IPS-NIHi7 (cell line): ENCODE results near the gene MEGF6.

Experiments
- DNase-seq: peaks from one replicate; pipeline ENCODE4 v3.0.0; 2012; ENCODE audit warnings: mixed read lengths; ENCODE audit errors: extremely low spot score

Gene MEGF6

DNA sequence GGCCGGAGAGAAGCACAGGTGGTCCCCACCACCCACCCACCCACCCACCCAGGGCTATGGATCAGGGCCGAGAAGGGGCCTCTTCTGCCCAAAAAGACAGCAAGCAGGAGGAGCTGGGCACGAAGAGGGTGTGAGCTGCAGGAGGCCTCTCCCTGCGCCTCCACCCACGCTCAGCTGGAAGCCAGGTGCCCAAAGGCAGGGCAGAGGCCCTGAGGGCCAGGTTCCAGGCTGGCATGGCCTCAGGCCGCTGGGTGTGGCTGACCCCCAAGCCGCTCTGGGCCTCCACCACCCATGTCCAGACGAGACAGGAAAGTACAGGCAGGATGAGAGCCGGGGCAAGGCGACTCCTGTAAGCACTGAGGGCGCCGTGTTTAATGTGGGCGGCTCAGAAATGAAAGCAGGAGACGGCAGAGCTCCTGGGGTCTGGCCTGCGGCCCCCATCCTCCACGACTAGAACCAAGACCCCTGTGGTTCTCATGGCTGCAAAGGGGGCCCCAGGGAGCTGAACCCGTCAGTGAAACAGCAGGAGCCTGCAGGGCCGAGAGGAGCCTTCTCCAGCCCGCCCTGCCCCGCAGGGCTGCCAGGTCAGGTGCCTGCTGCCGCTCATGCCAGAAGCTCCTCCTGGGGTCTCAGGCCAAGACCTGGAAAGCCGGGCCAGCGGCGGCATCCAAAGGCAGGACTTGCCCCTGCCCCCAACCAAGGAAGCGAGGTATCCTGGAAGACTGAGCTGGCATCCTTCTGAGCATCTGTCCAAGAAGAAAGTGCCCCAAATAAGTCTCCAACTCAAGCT lies 56.0 kb downstream of the MEGF6 start:
- DNase-seq, result no peak

DNA sequence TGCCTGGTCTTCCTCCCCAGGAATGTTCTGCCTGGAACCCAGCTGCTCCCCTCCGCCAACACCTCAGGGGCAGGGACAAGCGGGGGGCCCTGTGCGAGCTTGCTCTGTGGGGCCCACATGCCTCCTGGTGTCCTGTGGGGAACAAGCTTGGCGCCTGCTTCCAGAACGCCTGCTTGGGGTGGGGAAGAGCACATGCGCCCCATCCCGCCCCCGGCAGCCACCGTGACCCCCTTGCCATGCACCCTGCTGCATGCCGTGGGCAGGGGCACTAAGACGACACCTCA lies 57.4 kb downstream of the MEGF6 start:
- no peak for DNase-seq

DNA sequence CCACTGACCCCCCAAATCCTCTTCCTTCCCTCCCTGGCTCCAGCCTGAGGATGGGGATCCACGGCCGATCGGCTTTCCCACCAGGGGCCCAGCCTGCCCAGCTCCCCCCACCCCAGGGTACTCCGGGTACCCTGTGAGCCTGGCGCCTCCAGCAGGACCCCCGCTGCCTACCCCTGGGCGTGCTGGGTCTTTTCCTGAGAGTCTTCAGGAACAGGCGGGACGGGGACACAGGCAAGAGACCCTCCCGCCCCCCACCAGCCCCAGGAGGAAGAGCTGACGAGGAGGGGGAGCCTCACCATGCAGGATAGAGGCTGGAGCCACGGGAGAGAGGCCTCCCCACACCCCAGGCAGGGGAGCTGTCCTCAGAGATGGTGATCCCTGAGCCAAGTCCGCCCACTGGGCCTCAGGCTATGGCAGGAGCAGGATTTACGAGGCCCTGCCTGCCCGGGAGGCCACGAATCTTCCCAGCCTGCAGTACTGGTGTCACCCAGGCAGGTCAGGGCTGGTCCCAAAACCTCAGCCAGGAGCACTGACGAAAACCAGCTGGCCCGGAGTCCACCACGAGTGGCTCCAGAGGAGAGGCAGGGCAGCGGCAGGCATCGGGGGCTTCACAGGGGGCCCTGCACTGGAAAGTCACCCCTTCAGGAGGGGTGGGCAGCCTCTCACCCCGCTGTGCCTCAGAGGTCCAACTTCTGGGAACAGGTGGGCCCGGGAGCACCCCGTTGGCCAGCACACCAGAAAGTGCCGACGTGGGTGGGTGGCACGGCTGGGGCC lies 58.0 kb downstream of the MEGF6 start:
- DNase-seq, result no peak

GRCh38 chr1:3552751-3553150 lies 58.6 kb downstream of the MEGF6 start:
- DNase-seq, result no peak

- DNase-seq, result no peak
These were observed 59.1 kb downstream of the MEGF6 start for GRCh38 chr1:3552176-3552575.

DNA sequence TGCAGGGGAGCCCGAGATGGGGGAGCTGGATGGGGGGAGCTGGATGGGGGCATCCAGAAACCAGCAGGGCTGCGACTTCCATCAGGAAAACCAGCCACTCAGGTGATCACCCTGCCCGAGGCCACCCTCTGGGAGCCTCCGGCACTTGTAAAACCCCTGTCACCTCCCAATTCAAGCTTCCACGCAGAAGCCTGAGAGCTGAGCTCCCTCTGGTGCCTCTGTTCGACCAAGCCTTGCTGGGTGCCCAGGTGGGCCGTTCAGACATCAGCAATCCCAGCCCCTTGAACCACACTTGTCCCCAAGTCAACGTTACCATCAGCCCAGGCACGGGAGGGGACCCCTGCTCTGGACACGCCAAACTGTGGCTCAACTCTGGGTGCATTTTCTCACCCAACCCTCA lies 59.6 kb downstream of the MEGF6 start:
- DNase-seq, result no peak

- no peak for DNase-seq
These were observed 60.0 kb downstream of the MEGF6 start for GRCh38 chr1:3551290-3551678.

DNA sequence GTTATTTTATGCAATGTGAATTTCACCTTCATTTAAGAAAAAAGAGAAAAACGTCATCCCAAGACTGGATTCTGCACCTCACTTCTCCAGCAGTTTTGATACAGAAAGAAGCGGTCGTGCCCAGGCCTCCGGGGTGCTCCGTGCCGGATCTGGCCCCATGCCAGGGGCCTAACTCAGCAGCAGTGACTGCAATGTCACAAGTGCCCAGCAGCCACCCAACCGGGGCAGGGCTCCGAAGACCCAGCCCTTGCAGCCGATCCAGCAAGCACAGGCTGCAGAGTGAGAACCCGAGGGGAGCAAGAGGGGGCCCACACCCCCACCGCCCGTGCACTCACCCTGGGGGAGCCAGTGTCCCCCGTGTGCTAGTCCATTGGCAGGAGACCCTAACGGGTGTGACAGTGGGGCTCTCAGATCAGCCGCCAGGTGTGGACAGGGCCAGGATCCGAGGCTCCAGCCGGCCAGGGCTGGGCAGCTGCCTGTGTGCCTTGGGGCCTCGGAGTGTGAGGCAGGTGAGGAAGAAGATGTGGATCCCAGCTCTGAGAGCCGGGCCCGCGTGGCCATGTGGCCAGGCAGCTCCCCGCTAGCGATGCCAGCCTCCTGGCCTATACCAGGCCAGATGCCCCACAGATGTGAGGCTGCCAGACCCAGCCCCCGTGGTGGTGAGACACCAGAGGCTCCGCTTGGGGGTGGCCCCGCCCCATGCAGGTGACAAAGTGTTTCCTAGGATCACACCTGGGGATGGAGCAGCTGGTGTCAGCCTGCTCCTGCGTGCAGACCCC lies 60.6 kb downstream of the MEGF6 start:
- no peak for DNase-seq

DNA sequence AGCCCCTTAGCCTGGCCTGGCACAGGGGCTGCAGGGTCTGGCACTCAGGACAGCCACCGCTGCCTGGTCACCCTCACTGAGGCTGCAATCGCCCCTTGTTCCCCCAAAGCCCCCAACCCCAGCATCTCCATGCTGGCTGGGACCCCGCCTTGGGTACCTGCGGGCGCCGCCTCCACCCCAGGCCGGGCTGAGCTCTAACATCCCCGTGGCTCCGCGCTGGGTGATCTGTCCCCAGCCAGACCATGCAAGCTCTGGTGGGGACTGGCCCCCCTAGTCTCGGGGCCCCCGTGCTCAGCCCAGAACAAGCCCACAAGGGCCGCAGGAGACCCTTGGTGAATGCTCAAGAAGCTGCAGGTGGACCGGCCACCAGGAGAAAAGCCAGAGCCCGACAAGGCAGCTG lies 62.4 kb downstream of the MEGF6 start:
- no peak for DNase-seq

GRCh38 chr1:3548156-3548893 lies 63.0 kb downstream of the MEGF6 start:
- DNase-seq, result no peak

DNA sequence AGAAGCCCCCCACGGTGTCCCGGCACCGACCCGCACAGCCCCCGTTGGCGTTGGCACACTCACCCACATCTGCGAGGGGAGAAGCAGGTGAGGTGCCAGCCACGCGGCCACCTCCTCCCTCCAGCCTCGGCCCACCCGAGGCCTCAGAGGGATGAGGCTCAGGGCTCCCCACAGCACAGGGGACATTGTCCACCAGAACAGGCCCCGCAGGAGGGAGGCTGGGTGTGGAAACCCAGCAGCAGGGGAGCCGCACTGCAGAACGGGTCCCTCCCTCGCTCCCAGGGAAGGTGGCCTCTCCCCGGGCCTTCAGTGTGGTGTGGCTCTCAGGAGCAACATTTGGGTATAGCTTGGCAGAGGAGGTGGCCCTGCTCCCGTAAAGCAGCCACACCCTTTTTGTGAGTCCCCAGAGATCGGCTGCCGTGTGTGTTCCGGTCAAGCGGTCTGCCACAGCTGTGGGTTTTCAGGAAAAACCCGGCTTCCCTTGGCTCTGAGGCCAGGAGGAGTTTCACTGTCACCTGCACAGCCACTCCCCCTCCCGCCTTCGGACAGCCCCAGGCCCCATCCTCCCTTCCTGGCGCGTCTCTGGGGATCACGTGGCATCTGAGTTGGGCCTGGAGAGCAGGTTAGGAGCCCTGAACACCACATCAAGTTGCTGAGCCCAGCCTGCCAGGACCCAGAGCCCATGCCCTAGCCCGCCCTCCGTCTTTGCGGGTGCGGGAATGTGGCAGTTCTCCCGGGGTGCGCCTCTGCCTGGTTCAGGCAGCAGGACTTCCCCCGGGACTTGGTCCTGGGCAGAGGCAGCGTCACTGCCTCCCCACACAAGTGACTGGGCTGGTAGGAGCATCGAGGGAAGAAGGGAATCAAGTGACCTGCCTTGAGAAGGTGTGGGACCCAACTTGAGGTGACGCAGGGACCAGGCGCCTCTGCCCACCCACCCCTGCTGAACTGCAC lies 64.0 kb downstream of the MEGF6 start:
- DNase-seq, result peak; percentile 71

GRCh38 chr1:3546048-3546384 lies 65.3 kb downstream of the MEGF6 start:
- no peak for DNase-seq

DNA sequence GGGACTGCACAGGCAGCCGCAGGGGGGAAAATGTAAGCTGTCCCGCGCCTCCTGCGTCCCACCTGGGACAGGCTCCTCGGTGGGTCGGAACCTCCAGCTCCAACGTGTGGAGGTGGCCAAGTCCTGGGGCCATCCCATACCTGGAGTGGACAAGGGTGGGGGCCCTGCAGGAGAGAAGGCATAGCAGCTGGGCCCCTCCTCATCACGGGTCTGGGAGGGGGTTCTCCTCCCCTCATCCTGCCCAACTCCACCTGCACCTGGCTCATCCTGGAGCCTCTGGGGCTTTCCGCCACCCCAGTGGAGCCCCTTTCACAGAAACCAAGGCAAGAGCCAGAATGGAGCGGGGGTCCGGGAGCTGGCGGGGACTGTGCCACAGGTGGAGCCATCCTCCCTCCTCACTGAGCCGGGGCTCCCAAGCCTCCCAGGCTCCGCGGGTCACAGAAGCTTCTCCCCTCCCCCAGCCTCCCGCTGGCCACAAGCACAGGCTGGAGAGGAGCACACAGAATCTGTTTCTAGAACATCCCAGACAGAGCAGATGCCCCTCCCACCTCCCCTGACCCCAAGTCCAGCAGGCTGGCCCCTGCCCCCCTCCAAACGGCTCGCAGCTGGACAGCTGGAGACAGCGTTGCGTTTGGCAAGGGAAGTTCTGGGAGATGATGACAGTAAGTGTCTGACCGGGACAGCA lies 65.8 kb downstream of the MEGF6 start:
- no peak for DNase-seq

DNA sequence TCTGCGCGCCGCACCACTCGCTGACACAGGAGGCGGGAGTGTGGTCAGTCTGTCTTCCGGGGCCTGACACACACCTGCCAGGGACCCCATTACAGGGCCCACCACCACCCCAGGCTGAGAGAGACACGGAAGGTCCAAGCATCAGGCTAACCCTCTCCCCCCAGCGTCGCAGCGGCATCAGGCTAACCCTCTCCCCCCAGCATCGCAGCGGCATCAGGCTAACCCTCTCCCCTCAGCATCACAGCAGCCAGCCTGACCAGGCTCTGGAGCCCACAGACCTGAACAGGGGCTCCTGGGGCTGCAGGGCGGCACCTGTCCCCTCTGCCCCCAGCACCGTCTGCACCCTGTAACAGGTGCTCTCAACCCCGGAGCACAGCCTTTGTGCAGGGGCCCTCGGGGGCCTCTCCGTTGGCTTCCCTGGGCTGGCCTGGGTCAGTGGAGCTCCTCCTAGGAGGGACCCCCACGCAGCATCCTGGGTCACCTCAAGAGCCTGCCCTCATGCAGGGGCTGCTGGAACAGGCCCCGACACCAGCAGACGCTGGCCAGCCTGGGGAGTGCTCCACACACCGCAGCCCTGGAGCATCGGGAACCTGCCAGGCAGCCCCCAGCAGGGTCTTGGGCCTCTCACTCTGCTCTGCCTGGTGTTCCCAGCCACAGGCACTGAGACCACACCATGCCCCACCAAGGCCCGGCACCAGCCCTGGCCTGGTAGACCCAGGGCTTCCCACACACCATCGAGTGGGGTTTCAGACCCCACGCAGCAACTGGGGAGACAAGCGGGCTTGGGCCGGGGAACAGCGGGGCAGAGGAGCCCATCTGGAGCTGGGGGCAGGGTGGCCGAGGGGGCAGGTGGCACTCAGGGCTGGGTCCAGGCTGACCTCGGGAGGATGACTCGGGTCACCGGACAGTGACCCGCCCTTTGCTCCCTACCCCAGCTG lies 67.0 kb downstream of the MEGF6 start:
- DNase-seq, result no peak

GRCh38 chr1:3543076-3544039 lies 68.0 kb downstream of the MEGF6 start:
- DNase-seq, result peak; percentile 73

GRCh38 chr1:3542676-3543075 lies 68.6 kb downstream of the MEGF6 start:
- no peak for DNase-seq

DNA sequence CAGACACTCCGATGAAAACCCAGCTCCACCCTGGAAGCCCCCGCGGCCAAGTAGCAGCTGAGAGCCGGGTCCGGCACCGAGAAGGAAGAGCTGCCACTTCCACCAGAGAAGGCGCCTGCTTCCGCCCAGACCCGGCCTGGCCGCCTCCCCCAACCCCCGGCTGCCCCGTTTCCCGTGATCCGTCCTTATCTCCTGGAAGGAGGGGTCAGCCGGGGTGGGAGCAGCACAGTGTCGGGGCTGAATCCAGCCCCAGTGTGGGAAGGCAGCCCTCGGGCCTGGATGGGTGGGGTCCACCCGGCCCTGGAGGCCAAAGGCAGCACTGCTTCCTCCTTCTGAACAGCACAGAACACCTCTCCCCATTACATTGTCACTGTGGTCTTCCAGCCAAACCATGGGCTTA lies 69.4 kb downstream of the MEGF6 start:
- peak; percentile 36 for DNase-seq

DNA sequence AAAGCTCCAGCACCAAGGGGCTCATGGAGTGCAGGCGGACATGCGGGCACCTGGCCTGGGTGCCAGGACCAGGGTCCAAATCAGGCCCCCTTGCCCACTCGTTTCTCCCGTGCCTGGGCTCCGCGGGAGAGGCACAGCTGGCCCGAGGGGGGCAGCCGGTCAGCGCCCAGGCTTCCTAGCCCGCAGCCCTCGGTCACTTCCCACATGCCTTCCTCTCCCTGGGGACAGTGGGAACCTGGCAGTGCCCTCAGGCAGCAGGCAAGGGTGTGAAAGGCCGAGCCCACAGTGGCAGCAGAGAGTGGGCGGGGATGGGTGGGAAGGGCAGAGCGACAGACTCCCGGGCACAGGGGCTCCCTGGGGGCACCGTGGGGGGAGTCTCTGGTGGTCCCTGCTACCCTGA lies 69.8 kb downstream of the MEGF6 start:
- DNase-seq, result no peak
